ENCODE results near the gene WDTC1. TPM values are rescaled to one million over a fixed set of nuclear protein-coding genes. Genes with fewer than 3 reads are reported as not detected.

WDTC1 gene
- total RNA-seq, 1 experiment from 2014 or later, result 20.9 TPM

DNA sequence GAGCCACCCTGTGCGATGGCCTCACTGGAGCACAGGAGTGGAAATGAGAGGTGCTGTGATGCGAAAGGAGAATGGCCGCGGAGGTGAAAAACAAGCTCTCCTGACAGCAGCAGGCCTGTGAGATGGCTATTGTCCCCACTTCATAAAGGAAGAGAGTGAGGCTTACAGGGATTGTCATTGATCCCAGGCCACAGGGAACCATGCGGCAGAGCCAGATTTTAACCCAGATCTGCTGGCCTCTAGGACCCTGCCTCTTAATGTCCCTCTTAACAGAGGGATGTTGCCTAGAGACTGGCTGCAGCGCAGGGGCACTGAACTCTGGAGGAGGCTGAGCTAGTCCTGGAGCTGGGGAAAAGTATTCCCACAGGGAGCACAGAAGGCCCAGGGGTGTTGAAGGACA, 104.3 kb downstream of the WDTC1 start:
- intact Hi-C loops (cut with micrococcal nuclease; ENCODE audit: unreplicated experiment), result no loop called here
- H3K27ac ChIP-seq (ENCODE audit: low read depth, low read length, poor library complexity, severe bottlenecking), result no peak overlapping the region
- H3K9me3 ChIP-seq (ENCODE audit: low read depth, low read length, poor library complexity, severe bottlenecking), result no peaks in the 10 kb centered on the region
- ChIA-PET POLR2A (ENCODE audit: low non-redundant PET) (no interaction called here), CTCF (no interaction called here)
- peaks cover 18% of the 10 kb centered on the region for H3K36me3 ChIP-seq (ENCODE audit: insufficient read depth, low read length, poor library complexity, severe bottlenecking)
- no peaks in the 10 kb centered on the region for H3K27me3 ChIP-seq (replicated peaks; ENCODE audit: insufficient read depth, low read depth, low read length, poor library complexity)
- no peak for DNase-seq (ENCODE audit: low spot score)
- no peak for TF ChIP-seq EZH2 (IDR thresholded peaks at IDR 0.05; ENCODE audit: borderline replicate concordance, low read depth, low read length, poor library complexity, severe bottlenecking)
- TF ChIP-seq, protein P1, sequence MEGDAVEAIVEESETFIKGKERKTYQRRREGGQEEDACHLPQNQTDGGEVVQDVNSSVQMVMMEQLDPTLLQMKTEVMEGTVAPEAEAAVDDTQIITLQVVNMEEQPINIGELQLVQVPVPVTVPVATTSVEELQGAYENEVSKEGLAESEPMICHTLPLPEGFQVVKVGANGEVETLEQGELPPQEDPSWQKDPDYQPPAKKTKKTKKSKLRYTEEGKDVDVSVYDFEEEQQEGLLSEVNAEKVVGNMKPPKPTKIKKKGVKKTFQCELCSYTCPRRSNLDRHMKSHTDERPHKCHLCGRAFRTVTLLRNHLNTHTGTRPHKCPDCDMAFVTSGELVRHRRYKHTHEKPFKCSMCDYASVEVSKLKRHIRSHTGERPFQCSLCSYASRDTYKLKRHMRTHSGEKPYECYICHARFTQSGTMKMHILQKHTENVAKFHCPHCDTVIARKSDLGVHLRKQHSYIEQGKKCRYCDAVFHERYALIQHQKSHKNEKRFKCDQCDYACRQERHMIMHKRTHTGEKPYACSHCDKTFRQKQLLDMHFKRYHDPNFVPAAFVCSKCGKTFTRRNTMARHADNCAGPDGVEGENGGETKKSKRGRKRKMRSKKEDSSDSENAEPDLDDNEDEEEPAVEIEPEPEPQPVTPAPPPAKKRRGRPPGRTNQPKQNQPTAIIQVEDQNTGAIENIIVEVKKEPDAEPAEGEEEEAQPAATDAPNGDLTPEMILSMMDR (conservative IDR thresholded peaks at IDR 0.05; ENCODE audit: low read depth, low read length), result no peak
- no TSS peak for BruUV-seq (replicated peaks)
- no peak overlapping the region for H3K4me3 ChIP-seq (ENCODE audit: low read depth, low read length, poor library complexity, severe bottlenecking)
- H3K4me1 ChIP-seq (ENCODE audit: insufficient read depth, low read length, poor library complexity, severe bottlenecking), result peaks cover 12% of the 10 kb centered on the region

DNA sequence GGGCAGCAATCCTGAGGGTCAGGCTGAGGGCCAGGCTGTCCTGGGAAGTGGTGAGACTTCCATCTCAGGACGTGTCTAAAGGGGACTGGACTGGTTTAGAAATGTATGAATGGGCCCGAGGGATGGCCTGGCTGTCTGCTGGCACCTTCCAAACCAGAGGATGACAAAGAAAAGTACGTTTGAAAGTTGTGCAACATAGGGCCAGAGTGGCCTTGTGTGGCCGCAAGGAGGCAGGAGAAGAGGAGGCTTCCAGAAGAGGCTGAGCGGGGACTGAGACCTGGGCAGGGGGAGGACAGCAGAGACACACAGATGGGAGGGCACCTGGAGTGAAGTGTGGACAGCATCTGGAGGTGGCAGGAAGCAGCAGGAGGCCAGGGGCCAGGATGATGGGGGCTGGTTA, 104.8 kb downstream of the WDTC1 start:
- no peaks in the 10 kb centered on the region for H3K9me3 ChIP-seq (ENCODE audit: low read depth, low read length, poor library complexity, severe bottlenecking)
- H3K4me3 ChIP-seq (ENCODE audit: low read depth, low read length, poor library complexity, severe bottlenecking), result no peak overlapping the region
- ChIA-PET POLR2A (ENCODE audit: low non-redundant PET) (no interaction called here), CTCF (no interaction called here)
- H3K36me3 ChIP-seq (ENCODE audit: insufficient read depth, low read length, poor library complexity, severe bottlenecking), result peaks cover 13% of the 10 kb centered on the region
- DNase-seq (ENCODE audit: low spot score), result no peak
- H3K27me3 ChIP-seq (replicated peaks; ENCODE audit: insufficient read depth, low read depth, low read length, poor library complexity), result no peaks in the 10 kb centered on the region
- no TSS peak for BruUV-seq (replicated peaks)
- peaks cover 12% of the 10 kb centered on the region for H3K4me1 ChIP-seq (ENCODE audit: insufficient read depth, low read length, poor library complexity, severe bottlenecking)
- H3K27ac ChIP-seq (ENCODE audit: low read depth, low read length, poor library complexity, severe bottlenecking), result no peak overlapping the region
- TF ChIP-seq EZH2 (IDR thresholded peaks at IDR 0.05; ENCODE audit: borderline replicate concordance, low read depth, low read length, poor library complexity, severe bottlenecking), result no peak
- TF ChIP-seq, protein P1 (conservative IDR thresholded peaks at IDR 0.05; ENCODE audit: low read depth, low read length), result no peak
- intact Hi-C loops (cut with micrococcal nuclease; ENCODE audit: unreplicated experiment), result no loop called here

DNA sequence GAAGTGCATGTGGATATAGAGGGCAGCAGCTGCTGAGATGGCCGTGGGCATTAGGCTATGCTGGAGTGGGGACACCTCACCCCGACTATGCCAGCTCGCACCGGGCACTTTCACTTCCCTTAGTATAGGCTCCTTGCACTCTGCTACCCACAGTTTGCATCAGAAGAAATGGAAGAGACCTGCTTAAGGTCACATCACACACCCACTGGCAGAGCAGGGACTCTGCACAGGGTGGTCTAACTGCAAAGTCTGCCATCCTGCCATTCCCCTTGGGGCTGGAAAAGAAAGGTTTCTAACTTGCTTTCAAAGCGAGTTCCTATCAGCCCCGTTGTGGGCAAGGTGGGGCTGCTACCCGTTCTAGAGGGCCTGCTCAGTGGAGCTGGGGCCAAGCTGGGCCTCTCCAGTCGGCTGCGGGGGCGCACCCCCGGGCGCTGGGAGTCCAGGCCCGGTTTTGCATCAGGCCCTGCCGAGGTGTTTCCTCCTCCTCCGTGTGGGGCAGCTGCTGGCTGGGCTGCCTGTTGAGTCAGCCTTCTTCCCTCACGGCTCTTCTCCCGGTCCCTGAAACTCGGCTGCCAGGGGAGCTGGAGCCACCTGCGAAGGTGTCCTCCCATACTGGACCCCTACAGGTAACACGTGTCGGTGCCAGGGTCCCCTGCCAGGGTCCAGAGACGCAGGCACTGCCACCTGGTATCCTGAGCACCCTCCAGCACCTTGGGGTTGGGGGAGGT, 107.3 kb downstream of the WDTC1 start, which contains the start of gene SYTL1:
SYTL1 (plus strand) TSS at position 498 of the 728 bp plus-strand sequence. CDS start 3,313 bp downstream, outside the sequence.
- Histone ChIP-seq H3K9me3 (ENCODE audit: low read depth, low read length, poor library complexity, severe bottlenecking) (no peaks in the 10 kb centered on the region), H3K4me3 (ENCODE audit: low read depth, low read length, poor library complexity, severe bottlenecking) (peak within 1 kb of the TSS; percentile 30), H3K27ac (ENCODE audit: low read depth, low read length, poor library complexity, severe bottlenecking) (peak within 1 kb of the TSS; percentile 19), H3K4me1 (ENCODE audit: insufficient read depth, low read length, poor library complexity, severe bottlenecking) (peaks cover 12% of the 10 kb centered on the region), H3K36me3 (ENCODE audit: insufficient read depth, low read length, poor library complexity, severe bottlenecking) (peaks cover 3% of the 10 kb centered on the region), H3K27me3 (replicated peaks; ENCODE audit: insufficient read depth, low read depth, low read length, poor library complexity) (no peaks in the 10 kb centered on the region)
- TF ChIP-seq, protein P1 (conservative IDR thresholded peaks at IDR 0.05; ENCODE audit: low read depth, low read length), result no peak
- ChIA-PET POLR2A (ENCODE audit: low non-redundant PET) (no interaction called here), CTCF (interaction anchor here (1.3 kb wide), 1 partner anchor 41 kb away, joined by 3 read pairs; no protein-coding TSS in a partner anchor)
- peak; percentile 65 for DNase-seq (ENCODE audit: low spot score)
- BruUV-seq (replicated peaks), result no TSS peak
- intact Hi-C loops (cut with micrococcal nuclease; ENCODE audit: unreplicated experiment), result no loop called here

Measured in A673 (cell line).